Prostate gland (tissue), 2 donors: ENCODE results near the gene TNFAIP2. TPM values are rescaled to one million over a fixed set of nuclear protein-coding genes. Genes with fewer than 3 reads are reported as not detected.

Source experiments
- DNase-seq: peaks from one replicate; pipeline ENCODE4 v3.0.0-alpha.2; 2019; ENCODE audit warnings: low spot score
- H3K27ac ChIP-seq, 2 donors: fragments of 200-600 bp; sonication (generic); 2 replicates each; pipeline ENCODE4 v1.5.1; 2017 to 2019
- H3K27me3 ChIP-seq: fragments of 200-600 bp; sonication (generic); replicated peaks from 2 replicates; pipeline ENCODE4 v1.5.1; 2019; ENCODE audit not compliant: insufficient read depth
- H3K36me3 ChIP-seq, 2 donors: fragments of 200-600 bp; sonication (generic); 1 replicate in 1 of 2; 2 replicates in 1 of 2; pipeline versions ENCODE4 v1.5.1 to v1.8.1; 2017 to 2019
- H3K4me1 ChIP-seq: fragments of 200-600 bp; sonication (generic); replicated peaks from 2 replicates; pipeline ENCODE4 v1.5.1; 2019
- H3K4me3 ChIP-seq, 2 donors: fragments of 200-600 bp; sonication (generic); 2 replicates each; pipeline ENCODE4 v1.5.1; 2017 to 2019
- H3K9me3 ChIP-seq: fragments of 200-600 bp; sonication (generic); 2 replicates; pipeline ENCODE4 v1.5.1; 2017
- POLR2A ChIP-seq: fragments of 450-650 bp; IDR thresholded peaks from one replicate; pipeline ENCODE4 v1.6.1; 2016; ENCODE audit warnings: antibody characterized with exemption, mild to moderate bottlenecking
- POLR2AphosphoS5 ChIP-seq: sonication (generic); formaldehyde crosslinking; IDR thresholded peaks from one replicate; pipeline ENCODE4 v1.6.1; 2017; ENCODE audit warnings: antibody characterized with exemption
- WGBS: methylation state at CpG from one replicate; pipeline ENCODE4 v1.1.5; 2018; 5-methylcytosine and 5-hydroxymethylcytosine counted together
- intact Hi-C: fragments of 100-400 bp; cut with DNase I; formaldehyde crosslinking; loops from one replicate; pipeline ENCODE4 v1.14.2; 2022
- total RNA-seq, 2 donors: library from RNA; depleted of rRNA; stranded (reverse); fragments of >200 nt; gene quantifications; one replicate each; pipeline ENCODE4 v1.1.0, GENCODE V29; 2016
- TF ChIP-seq, protein P1 (sequence below), 4 experiments: fragments of 200-600 bp in 2 of 4; fragments of 450-650 bp in 2 of 4; sonication (generic) in 2 of 4; IDR thresholded peaks; 1 replicate in 3 of 4; 2 replicates in 1 of 4; pipeline ENCODE4 v1.5.1; 2016 to 2019; ENCODE audit warnings: antibody characterized with exemption in 4 of 4, mild to moderate bottlenecking in 2 of 4, moderate library complexity in 2 of 4

The TNFAIP2 gene
- total RNA-seq, 2 donors from 2014 or later: 36.5 to 46.4 TPM

DNA sequence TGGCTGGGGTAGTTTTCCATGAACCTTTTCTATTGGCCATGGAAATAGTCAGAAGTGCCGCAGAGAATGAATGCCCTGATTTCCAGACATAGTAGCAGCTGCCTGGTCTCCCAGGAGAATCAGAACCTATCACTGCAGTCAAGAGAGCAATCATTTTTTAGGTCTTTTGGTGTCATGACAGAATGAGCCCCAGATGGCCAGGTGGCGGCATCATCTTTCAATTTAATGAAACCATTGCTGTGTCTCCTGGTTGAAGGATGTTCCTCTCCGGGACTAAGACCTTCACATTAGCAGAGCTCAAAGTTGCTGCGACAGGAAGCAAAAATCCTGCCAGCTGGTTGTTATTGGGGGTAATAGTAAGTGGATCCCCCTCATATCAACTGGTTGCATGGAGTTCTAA lies 18.8 kb downstream of the TNFAIP2 start:
- no peaks in the 10 kb centered on the region for H3K9me3 ChIP-seq
- TF ChIP-seq, protein P1, sequence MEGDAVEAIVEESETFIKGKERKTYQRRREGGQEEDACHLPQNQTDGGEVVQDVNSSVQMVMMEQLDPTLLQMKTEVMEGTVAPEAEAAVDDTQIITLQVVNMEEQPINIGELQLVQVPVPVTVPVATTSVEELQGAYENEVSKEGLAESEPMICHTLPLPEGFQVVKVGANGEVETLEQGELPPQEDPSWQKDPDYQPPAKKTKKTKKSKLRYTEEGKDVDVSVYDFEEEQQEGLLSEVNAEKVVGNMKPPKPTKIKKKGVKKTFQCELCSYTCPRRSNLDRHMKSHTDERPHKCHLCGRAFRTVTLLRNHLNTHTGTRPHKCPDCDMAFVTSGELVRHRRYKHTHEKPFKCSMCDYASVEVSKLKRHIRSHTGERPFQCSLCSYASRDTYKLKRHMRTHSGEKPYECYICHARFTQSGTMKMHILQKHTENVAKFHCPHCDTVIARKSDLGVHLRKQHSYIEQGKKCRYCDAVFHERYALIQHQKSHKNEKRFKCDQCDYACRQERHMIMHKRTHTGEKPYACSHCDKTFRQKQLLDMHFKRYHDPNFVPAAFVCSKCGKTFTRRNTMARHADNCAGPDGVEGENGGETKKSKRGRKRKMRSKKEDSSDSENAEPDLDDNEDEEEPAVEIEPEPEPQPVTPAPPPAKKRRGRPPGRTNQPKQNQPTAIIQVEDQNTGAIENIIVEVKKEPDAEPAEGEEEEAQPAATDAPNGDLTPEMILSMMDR (IDR thresholded peaks at IDR 0.05): no peak
- TF ChIP-seq POLR2A: no peak
- TF ChIP-seq POLR2AphosphoS5: no peak
- H3K27ac ChIP-seq: no peak overlapping the region

DNA sequence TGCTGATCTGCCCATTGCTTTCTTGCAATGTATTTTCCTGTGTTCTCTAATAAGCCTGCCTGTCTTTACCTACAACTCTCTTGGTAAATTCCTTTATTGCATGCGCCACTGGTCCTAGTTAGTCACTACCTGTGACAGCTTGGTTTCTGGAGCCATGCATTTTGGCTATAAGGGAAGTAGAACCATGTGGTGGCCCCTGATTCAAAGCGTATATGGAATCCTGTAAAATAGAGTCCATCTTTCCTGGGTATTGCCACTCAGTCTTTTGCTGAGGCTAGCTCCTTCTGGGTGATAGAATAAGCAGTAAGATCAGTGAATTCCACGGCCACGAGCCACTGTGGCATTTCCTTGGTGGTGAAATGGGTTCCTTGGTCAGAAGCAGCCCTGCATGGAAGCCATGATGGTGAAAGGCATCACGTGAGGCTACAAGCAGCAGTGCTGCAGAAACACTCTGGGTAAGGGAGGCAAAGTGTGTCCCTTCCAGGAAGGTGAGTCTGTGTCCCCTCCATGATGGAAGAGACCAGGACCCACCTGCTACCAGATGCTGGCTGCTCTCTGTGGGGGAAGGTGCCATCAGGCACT lies 19.6 kb downstream of the TNFAIP2 start:
- TF ChIP-seq, protein P1 (IDR thresholded peaks at IDR 0.05): no peak
- TF ChIP-seq POLR2AphosphoS5 (no peak), POLR2A (no peak)
- no peaks in the 10 kb centered on the region for H3K27me3 ChIP-seq
- no peak overlapping the region for H3K27ac ChIP-seq
- H3K4me3 ChIP-seq: no peak overlapping the region
- H3K4me1 ChIP-seq: no peaks in the 10 kb centered on the region
- DNase-seq: no peak
- WGBS: 68% methylated on average over 5 of the region's 5 CpGs
- no peaks in the 10 kb centered on the region for H3K9me3 ChIP-seq
- H3K36me3 ChIP-seq: no peaks in the 10 kb centered on the region
- intact Hi-C loops: no loop called here

More for the DNA sequence above, 18.8 kb downstream of the TNFAIP2 start:
- H3K4me1 ChIP-seq: no peaks in the 10 kb centered on the region
- H3K27me3 ChIP-seq: no peaks in the 10 kb centered on the region
- no peaks in the 10 kb centered on the region for H3K36me3 ChIP-seq
- DNase-seq: no peak
- intact Hi-C loops: no loop called here
- no peak overlapping the region for H3K4me3 ChIP-seq
- 94% methylated on average over 4 of the region's 4 CpGs for WGBS

DNA sequence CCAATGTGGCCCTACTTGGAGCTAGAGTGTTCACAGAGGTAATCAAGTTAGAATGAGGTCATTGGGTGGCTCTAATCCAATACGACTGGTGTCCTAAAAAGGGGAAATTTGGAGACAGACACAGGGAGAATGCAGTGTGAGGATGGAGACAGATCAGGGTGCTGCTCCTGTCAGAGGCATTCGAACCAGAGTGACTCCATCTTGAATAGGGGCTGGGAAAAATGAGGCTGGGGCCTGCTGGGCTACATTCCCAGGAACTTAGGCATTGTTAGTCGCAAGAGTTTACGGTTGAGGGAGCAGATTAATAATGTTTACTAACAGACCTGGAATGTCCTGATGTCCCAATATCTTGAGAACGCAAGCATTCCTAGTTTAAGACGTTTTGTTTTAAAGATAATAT lies 20.2 kb downstream of the TNFAIP2 start:
- no peaks in the 10 kb centered on the region for H3K36me3 ChIP-seq
- H3K27me3 ChIP-seq: no peaks in the 10 kb centered on the region
- no peak for TF ChIP-seq POLR2A
- no peak for TF ChIP-seq POLR2AphosphoS5
- TF ChIP-seq, protein P1 (IDR thresholded peaks at IDR 0.05): no peak
- intact Hi-C loops: no loop called here
- H3K27ac ChIP-seq: no peak overlapping the region
- DNase-seq: no peak
- no peaks in the 10 kb centered on the region for H3K4me1 ChIP-seq
- no peak overlapping the region for H3K4me3 ChIP-seq
- no peaks in the 10 kb centered on the region for H3K9me3 ChIP-seq
- 57% methylated on average over 6 of the region's 6 CpGs for WGBS

DNA sequence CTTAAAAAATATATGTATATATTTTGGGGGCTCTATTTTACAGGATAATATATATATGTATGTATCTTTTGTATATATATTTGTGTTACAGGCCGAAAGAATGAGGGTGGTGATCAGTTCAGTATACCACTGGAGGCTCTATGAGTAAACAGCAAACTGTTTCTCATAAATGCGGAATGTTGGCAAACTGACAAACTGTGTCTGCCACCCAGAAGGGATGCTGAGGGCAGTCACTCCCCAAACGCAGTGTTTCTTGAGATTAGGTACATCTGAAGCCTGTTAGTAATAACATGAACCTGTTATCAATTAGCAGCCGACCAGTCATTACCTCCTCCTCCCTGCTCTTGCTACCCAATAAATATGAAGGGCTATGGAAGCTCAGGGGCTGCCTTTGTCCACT lies 20.8 kb downstream of the TNFAIP2 start:
- intact Hi-C loops: no loop called here

More for the DNA sequence above, 20.8 kb downstream of the TNFAIP2 start:
- Histone ChIP-seq H3K4me1 (no peaks in the 10 kb centered on the region), H3K27ac (no peak overlapping the region), H3K9me3 (no peaks in the 10 kb centered on the region), H3K36me3 (no peaks in the 10 kb centered on the region), H3K27me3 (no peaks in the 10 kb centered on the region), H3K4me3 (no peak overlapping the region)
- DNase-seq: no peak
- 55% methylated on average over 4 of the region's 4 CpGs for WGBS
- TF ChIP-seq POLR2A (no peak), POLR2AphosphoS5 (no peak)
- TF ChIP-seq, protein P1 (IDR thresholded peaks at IDR 0.05): no peak
